ENCODE results near the gene IL1RAPL1. TPM values are rescaled to one million over a fixed set of nuclear protein-coding genes. Genes with fewer than 3 reads are reported as not detected.

The IL1RAPL1 gene
- total RNA-seq, 2 donors from 2014 or later = not detected

DNA sequence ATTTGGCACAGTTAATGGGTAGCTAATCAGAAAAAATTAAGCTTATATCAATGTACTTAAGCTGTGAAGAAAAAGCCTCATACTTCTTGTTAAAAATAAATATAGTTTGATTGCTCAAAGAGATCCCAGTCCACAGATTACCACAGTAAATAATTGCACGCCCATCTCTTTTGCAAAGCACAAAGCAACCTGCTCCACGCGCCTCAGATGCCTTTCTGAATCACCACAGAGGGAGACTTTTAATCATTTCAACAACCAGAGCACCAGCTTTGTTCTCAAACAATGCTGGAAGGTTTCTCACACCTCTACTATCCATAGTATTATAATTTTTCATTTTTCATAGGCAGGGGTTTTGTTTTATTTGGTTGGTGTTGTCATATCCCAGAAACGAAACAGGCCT, 1289.5 kb downstream of the IL1RAPL1 start:
- no peak for ATAC-seq (replicated peaks)
- H3K27ac Mint-ChIP-seq = no peak overlapping the region
- H3K4me1 Mint-ChIP-seq = no peaks in the 10 kb centered on the region
- H3K36me3 Mint-ChIP-seq (ENCODE audit: low read depth) = no peaks in the 10 kb centered on the region
- no peaks in the 10 kb centered on the region for H3K9me3 Mint-ChIP-seq
- no peak overlapping the region for H3K4me3 Mint-ChIP-seq
- H3K27me3 Mint-ChIP-seq = no peaks in the 10 kb centered on the region

DNA sequence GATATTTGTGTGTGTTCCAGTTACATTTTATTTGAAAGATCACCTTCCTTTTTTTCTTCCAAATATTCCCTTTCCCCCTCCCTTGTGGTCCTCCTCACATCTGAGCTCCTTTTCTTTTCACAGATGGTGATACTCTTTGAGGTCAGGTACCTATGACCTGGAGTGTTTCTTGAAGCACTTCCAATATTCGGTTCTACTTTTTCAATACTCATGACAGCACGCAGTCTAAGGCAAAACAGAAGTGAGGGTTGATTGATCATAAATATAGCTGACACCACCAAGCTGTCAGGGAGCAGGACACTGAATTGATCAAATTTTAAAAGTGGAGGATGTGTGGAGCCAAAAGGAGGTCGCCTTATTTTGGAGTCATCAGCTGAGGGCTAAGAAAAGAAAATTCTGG, 1293.7 kb downstream of the IL1RAPL1 start:
- ATAC-seq (replicated peaks) = no peak
- H3K27ac Mint-ChIP-seq = no peak overlapping the region
- peaks cover 3% of the 10 kb centered on the region for H3K9me3 Mint-ChIP-seq
- H3K27me3 Mint-ChIP-seq = no peaks in the 10 kb centered on the region
- no peaks in the 10 kb centered on the region for H3K36me3 Mint-ChIP-seq (ENCODE audit: low read depth)
- H3K4me1 Mint-ChIP-seq = no peaks in the 10 kb centered on the region
- H3K4me3 Mint-ChIP-seq = no peak overlapping the region

DNA sequence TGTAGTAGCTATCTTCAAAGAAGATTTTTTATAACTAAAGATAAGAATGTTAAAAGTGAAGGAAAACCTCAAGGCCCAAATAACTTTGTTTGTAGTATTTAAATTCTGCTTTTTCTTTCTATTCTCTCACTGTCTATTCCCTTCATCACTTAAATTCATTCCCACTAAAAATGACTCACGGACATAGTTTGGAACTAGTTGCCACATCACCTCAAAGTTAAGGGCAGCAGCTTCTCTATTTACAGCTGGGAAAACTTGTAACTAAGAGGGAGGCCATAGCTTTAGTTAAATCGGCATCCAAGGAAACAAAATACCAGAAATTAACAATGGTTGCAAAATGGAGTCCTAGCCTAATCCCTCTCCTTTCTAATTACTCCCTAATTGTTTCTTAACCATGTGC, 1302.8 kb downstream of the IL1RAPL1 start:
- Mint-ChIP-seq H3K4me1 (no peaks in the 10 kb centered on the region), H3K9me3 (peaks cover 3% of the 10 kb centered on the region), H3K27me3 (no peaks in the 10 kb centered on the region), H3K4me3 (no peak overlapping the region), H3K27ac (no peak overlapping the region), H3K36me3 (ENCODE audit: low read depth) (no peaks in the 10 kb centered on the region)
- no peak for ATAC-seq (replicated peaks)

DNA sequence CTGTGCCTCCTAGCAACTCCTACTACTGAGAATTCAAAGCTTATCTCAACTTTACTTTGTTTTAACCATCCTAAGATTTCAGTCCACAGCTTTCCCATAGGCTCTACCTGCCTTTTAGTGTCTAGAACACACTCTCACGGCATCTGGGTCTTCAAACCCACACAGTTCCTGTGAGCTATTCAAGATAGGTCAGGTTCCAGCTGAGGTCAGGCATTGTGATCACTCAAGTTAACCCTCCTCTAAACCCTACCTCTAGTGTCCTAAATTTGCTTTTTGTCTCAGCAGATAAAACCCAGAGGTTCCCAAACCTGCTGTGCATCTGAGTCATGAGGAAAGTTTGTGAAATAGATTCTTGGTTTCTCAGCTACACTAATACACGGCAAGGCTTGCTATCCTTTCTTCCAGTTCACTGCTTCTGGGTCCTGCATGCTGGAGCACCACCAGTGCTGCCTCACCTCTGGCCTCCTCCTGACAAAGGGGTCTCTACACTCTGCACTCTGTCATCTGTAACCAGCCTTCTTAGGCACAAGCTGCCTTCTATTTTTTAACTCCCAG, 1303.5 kb downstream of the IL1RAPL1 start:
- Mint-ChIP-seq H3K4me1 (no peaks in the 10 kb centered on the region), H3K36me3 (ENCODE audit: low read depth) (no peaks in the 10 kb centered on the region), H3K9me3 (peaks cover 2% of the 10 kb centered on the region), H3K4me3 (no peak overlapping the region), H3K27me3 (no peaks in the 10 kb centered on the region), H3K27ac (no peak overlapping the region)
- no peak for ATAC-seq (replicated peaks)

DNA sequence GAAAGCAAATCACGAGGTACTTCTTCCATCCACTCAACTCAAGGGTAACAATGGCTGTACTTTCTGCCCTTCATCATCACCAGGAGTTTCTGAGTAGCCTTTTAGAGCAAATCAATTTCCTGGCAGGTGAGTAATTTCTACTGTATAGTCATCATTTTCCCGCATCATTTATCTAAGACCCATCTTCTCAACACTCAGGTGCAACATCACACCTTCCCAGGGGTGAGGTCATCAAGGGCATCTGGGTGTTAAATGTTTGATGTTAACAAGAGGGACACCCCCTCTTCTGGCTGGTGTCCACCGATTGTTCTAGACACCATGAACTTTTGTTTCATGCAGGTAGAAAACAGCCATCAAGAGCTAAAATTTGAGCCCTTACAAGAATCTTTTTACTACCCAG, 1314.8 kb downstream of the IL1RAPL1 start:
- Mint-ChIP-seq H3K9me3 (no peaks in the 10 kb centered on the region), H3K36me3 (ENCODE audit: low read depth) (no peaks in the 10 kb centered on the region), H3K27me3 (no peaks in the 10 kb centered on the region), H3K4me3 (no peak overlapping the region), H3K4me1 (no peaks in the 10 kb centered on the region), H3K27ac (no peak overlapping the region)
- no peak for ATAC-seq (replicated peaks)

DNA sequence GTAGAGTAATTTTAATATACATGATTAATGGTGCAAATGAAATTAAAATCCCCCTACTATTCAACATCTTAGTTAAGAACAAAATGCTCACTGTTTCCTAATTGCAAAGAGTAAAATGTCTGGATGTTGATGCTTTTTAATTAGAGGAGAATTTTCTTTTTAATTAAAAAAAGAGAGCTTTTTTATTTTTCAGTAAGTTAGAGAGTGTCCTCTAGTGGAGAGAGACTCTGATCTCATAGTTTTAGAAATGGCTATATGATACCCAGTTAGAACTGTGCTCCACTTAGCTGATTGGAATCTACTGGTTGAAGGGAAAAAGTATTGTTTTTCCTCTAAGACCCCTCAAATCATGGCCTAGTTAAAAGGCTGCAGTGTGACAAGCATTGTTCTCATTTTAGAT, 1316.1 kb downstream of the IL1RAPL1 start:
- Mint-ChIP-seq H3K4me3 (no peak overlapping the region), H3K36me3 (ENCODE audit: low read depth) (no peaks in the 10 kb centered on the region), H3K27ac (no peak overlapping the region), H3K9me3 (no peaks in the 10 kb centered on the region), H3K27me3 (no peaks in the 10 kb centered on the region), H3K4me1 (no peaks in the 10 kb centered on the region)
- ATAC-seq (replicated peaks) = no peak

DNA sequence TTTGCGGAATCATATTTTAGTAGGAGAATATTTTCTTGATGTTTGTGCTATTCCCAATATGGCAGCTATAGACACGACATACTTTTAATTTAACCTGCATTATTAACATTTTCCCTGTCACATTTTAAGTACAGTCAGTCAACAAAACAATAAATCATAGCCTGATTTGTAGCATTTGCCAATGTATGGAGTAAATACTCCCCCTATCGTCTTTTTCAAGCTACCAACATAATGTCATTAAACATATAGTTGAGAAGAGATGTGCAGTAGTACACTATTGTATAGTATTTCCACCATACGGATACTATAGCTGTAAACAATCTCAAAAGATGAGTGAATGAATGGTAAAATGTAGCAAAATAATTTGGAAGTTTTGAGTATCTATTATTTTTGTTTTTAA, 1324.4 kb downstream of the IL1RAPL1 start:
- Mint-ChIP-seq H3K9me3 (peaks cover 4% of the 10 kb centered on the region), H3K36me3 (ENCODE audit: low read depth) (no peaks in the 10 kb centered on the region), H3K4me3 (no peak overlapping the region), H3K4me1 (no peaks in the 10 kb centered on the region), H3K27me3 (no peaks in the 10 kb centered on the region), H3K27ac (no peak overlapping the region)
- ATAC-seq (replicated peaks) = no peak

DNA sequence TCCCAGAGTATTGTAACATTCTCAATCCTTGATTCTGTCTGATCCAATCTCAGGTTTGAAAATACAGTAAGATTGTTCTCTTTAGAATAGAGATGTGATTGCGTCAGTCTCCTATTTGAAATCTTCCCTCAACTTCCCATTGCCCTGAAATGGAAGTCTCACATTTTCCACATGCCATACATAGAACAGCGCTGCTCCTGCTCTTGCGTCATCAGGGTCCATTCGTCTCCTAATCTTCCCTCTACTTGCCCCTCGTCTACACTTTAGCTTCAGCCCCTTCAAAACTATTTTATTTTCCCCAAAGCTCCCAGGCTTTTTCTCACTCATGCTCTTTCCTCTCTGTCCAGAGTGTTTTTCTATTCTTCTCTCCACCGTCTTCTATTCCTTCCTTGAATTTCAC, 1326.4 kb downstream of the IL1RAPL1 start:
- Mint-ChIP-seq H3K4me1 (no peaks in the 10 kb centered on the region), H3K36me3 (ENCODE audit: low read depth) (no peaks in the 10 kb centered on the region), H3K4me3 (no peak overlapping the region), H3K27ac (no peak overlapping the region), H3K9me3 (peaks cover 4% of the 10 kb centered on the region), H3K27me3 (no peaks in the 10 kb centered on the region)
- ATAC-seq (replicated peaks) = no peak

DNA sequence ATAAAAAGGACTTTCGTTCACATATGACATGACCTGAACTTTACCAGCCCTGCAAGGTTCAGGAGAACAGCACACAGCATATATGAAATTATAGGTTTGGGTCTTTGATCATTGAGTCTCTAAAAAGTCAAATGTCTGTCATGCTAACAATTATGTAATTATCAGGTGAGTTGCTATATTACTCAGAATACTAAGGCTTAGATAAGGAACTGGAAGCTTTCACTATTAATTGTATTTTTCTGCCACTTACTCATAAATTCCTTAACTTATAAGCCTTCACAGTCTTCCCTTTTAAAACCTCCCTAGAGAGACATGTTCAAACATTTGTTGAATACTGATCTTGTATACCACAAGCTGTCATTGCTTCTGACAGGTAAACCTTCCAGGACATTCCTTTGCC, 1335.4 kb downstream of the IL1RAPL1 start:
- Mint-ChIP-seq H3K27ac (no peak overlapping the region), H3K4me3 (no peak overlapping the region), H3K27me3 (no peaks in the 10 kb centered on the region), H3K9me3 (peaks cover 4% of the 10 kb centered on the region), H3K36me3 (ENCODE audit: low read depth) (no peaks in the 10 kb centered on the region), H3K4me1 (no peaks in the 10 kb centered on the region)
- ATAC-seq (replicated peaks) = no peak

DNA sequence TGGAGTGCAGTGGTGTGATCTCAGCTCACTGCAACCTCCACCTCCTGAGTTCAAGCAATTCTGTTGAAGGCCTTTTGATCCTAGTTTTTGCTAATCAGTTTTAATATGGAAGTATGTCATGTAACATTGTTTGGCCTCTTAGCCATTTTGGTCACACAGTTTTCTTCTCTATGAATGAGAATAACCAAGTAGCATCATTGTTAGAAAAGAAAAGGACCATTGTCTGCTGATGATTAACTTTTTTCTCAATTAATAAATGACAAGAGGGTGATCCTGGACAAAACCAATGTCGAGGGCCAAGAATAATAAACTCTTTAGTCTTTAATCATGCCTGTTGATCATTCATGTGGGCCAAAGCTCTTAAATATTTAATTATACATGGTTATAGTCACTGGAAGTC, 1338.8 kb downstream of the IL1RAPL1 start:
- Mint-ChIP-seq H3K9me3 (peaks cover 4% of the 10 kb centered on the region), H3K36me3 (ENCODE audit: low read depth) (no peaks in the 10 kb centered on the region), H3K27me3 (no peaks in the 10 kb centered on the region), H3K27ac (no peak overlapping the region), H3K4me1 (no peaks in the 10 kb centered on the region), H3K4me3 (no peak overlapping the region)
- ATAC-seq (replicated peaks) = no peak

DNA sequence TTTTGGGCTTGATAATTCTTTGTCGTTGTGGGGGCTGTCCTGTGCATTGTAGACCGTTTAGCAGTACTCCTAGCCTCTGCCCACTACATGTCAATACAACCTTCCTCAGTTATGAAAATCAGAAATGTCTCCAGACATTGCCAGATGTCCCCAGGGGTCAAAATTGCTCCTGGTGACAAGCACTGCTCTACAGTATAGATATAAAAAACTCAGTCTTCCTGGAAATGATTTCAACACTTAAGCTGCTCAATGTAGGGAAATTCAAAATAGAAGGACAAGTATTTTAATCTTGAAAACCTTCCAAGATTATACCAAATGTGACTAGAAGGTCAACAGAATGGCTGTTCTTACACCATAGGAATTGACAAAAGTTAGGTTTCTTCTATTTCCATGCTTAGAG, 1339.4 kb downstream of the IL1RAPL1 start:
- Mint-ChIP-seq H3K4me3 (no peak overlapping the region), H3K27me3 (no peaks in the 10 kb centered on the region), H3K9me3 (peaks cover 4% of the 10 kb centered on the region), H3K4me1 (no peaks in the 10 kb centered on the region), H3K36me3 (ENCODE audit: low read depth) (no peaks in the 10 kb centered on the region), H3K27ac (no peak overlapping the region)
- ATAC-seq (replicated peaks) = no peak

DNA sequence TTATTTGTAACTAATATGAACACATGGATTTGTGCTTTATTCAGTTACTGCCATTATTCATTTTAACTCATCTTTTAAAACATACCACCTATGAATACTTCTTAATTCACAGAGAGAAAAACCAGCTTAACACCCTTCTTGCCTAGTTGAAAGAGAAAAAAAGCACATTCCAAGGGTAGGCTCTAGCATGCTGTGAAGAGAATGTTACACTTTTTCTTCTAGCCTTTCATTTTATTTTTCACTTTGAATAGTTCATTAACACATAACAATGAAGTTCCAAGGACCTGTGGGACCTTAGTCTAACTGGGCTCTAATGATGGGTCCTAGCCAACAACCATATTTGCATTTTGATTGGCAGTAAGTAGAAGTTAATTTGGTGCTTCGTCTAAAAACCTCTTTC, 1348.2 kb downstream of the IL1RAPL1 start:
- H3K9me3 Mint-ChIP-seq = no peaks in the 10 kb centered on the region
- no peak for ATAC-seq (replicated peaks)
- no peaks in the 10 kb centered on the region for H3K4me1 Mint-ChIP-seq
- no peaks in the 10 kb centered on the region for H3K36me3 Mint-ChIP-seq (ENCODE audit: low read depth)
- no peak overlapping the region for H3K27ac Mint-ChIP-seq
- no peak overlapping the region for H3K4me3 Mint-ChIP-seq
- H3K27me3 Mint-ChIP-seq = no peaks in the 10 kb centered on the region

DNA sequence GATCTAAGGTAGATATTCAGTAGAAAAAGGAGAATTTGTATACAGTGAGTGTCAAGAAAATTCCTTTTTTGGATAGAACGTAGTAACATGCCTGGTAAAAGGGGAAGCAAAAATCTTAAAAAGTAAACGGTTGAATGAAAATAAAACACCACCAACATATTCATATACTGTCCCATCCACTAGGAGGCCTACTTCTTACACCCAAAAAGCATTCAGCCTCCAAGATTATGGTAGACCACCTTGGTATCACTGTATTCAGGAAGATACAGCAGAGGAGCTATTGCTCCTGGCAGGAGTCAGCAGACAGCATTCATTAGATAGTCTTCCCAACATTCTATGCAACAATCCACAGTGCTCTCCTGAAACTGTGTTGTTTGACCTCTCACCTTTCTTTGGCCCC, 1353.5 kb downstream of the IL1RAPL1 start:
- Mint-ChIP-seq H3K4me3 (no peak overlapping the region), H3K36me3 (ENCODE audit: low read depth) (no peaks in the 10 kb centered on the region), H3K4me1 (no peaks in the 10 kb centered on the region), H3K27me3 (no peaks in the 10 kb centered on the region), H3K27ac (no peak overlapping the region), H3K9me3 (no peaks in the 10 kb centered on the region)
- ATAC-seq (replicated peaks) = no peak

DNA sequence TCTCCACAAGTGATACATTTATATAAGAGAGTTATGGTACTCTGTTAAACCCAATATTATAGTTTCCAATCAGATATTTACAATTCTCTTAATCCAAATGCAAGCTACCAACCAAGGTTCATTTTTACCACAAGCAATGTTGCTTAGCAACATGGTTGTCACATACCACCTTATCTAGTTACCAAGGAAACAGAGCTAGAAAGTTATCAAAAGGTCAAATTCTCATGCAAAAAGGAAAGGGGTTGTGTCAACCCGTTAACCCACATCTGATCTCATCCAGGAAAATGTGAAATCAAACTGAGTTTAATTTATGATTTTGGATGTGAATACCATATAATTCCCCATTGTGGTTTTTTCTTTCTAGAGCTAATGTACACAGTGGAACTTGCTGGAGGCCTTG, 1354.0 kb downstream of the IL1RAPL1 start:
- H3K27me3 Mint-ChIP-seq = no peaks in the 10 kb centered on the region
- no peaks in the 10 kb centered on the region for H3K4me1 Mint-ChIP-seq
- no peak overlapping the region for H3K4me3 Mint-ChIP-seq
- no peak overlapping the region for H3K27ac Mint-ChIP-seq
- H3K36me3 Mint-ChIP-seq (ENCODE audit: low read depth) = no peaks in the 10 kb centered on the region
- ATAC-seq (replicated peaks) = no peak
- no peaks in the 10 kb centered on the region for H3K9me3 Mint-ChIP-seq

DNA sequence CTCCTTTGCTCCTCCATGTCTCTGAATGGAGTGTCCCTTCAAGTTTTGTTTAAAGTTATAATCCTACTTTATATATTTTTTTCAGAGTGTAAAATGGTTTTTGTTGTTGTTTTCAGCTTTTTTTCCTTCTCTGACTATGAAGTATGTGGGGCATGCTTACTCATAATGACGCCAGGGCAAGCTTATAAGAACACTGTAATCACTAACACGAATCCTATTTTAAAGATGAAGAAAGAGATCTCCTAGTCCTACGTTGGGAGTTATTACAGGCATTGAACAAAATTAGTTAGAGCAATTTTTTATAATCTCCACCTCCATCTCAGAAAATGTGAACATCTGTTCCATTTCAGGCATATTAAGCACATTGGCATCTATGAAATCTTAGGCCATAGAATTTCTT, 1360.0 kb downstream of the IL1RAPL1 start:
- H3K27me3 Mint-ChIP-seq = no peaks in the 10 kb centered on the region
- H3K4me3 Mint-ChIP-seq = no peak overlapping the region

DNA sequence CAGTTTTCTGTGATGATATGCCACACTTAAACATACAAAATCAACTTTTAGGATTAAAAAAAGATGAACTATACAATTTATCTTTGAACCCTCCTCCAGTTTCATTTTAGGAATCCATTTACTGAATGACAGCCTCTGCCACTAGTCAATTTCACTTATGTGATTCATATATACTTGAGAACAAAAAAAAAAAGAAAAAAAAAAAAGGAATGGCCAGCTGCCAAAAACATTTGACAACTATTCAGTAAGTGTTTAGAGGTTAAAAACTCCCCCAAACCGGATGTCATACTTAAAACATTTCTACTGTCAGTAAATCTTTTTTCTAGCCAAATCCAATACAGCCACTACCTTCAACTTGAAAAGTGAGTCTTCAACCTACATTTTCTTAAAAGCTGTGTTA, 1361.4 kb downstream of the IL1RAPL1 start:
- Mint-ChIP-seq H3K27me3 (no peaks in the 10 kb centered on the region), H3K4me1 (no peaks in the 10 kb centered on the region), H3K4me3 (no peak overlapping the region), H3K36me3 (ENCODE audit: low read depth) (no peaks in the 10 kb centered on the region), H3K9me3 (no peaks in the 10 kb centered on the region), H3K27ac (no peak overlapping the region)
- no peak for ATAC-seq (replicated peaks)

More for the DNA sequence above, 1360.0 kb downstream of the IL1RAPL1 start:
- Mint-ChIP-seq H3K4me1 (no peaks in the 10 kb centered on the region), H3K36me3 (ENCODE audit: low read depth) (no peaks in the 10 kb centered on the region), H3K27ac (no peak overlapping the region), H3K9me3 (no peaks in the 10 kb centered on the region)
- no peak for ATAC-seq (replicated peaks)

Measured in activated T-helper 17 cell treated with anti-CD3 and anti-CD28 coated beads, Interleukin-2, amount 50 U/mL, for 72 hours (primary cell).